Body of pancreas (tissue), 4 donors: ENCODE measurements around the gene MFAP2.

Experiments used
- CTCF ChIP-seq, 7 experiments: fragments of 450-650 bp in 4 of 7; fragments of 200-600 bp in 3 of 7; sonication (generic) in 3 of 7; IDR thresholded peaks; one replicate each; pipeline ENCODE4 v1.5.1; 2016 to 2019; ENCODE audit warnings: antibody characterized with exemption in 7 of 7
- POLR2A ChIP-seq, 3 donors: fragments of 450-650 bp; IDR thresholded peaks; one replicate each; pipeline ENCODE4 v1.6.1; 2016; ENCODE audit warnings: antibody characterized with exemption in 3 of 3, mild to moderate bottlenecking in 2 of 3

- no peak for TF ChIP-seq POLR2A (IDR thresholded peaks at IDR 0.05)
- TF ChIP-seq CTCF (IDR thresholded peaks at IDR 0.05) = no peak
These were observed 32.5 kb upstream of the MFAP2 start for GRCh38 chr1:17012775-17013490.
